Measurements from ENCODE around the gene ZNF90. TPM values are rescaled to one million over a fixed set of nuclear protein-coding genes. Genes with fewer than 3 reads are reported as not detected.

ZNF90 gene
- total and polyA plus RNA-seq, 4 donors, result 0.13 to 1.8 (median 0.17) TPM

- TF ChIP-seq FOXA2 (IDR thresholded peaks at IDR 0.05) (no peak), RXRA (IDR thresholded peaks at IDR 0.05) (no peak), HNF4G (IDR thresholded peaks at IDR 0.05) (no peak), ATF3 (IDR thresholded peaks at IDR 0.05) (no peak), EGR1 (IDR thresholded peaks at IDR 0.05; ENCODE audit: low read depth in 2 of 2) (no peak), JUND (IDR thresholded peaks at IDR 0.05) (no peak), GABPA (IDR thresholded peaks at IDR 0.05 in 1 of 2, conservative IDR thresholded peaks at IDR 0.05 in 1 of 2) (no peak), NR2F2 (IDR thresholded peaks at IDR 0.05) (no peak), RAD21 (IDR thresholded peaks at IDR 0.05) (no peak), SP1 (IDR thresholded peaks at IDR 0.05) (no peak), ZBTB33 (IDR thresholded peaks at IDR 0.05) (no peak), TAF1 (conservative IDR thresholded peaks at IDR 0.05) (no peak), FOXA1 (IDR thresholded peaks at IDR 0.05) (no peak), CTCF (IDR thresholded peaks at IDR 0.05; ENCODE audit: low read depth, low read length, missing input control) (no peak)
- H3K9me3 ChIP-seq (ENCODE audit: control insufficient read depth in 4 of 4, low read length in 3 of 4), result peaks cover 3 to 30% (median 9%) of the 10 kb centered on the region in 4 donors
- H3K36me3 ChIP-seq (ENCODE audit: control insufficient read depth in 4 of 4, insufficient read depth in 3 of 4, low read depth in 1 of 4, low read length in 3 of 4), result no peaks in the 10 kb centered on the region
- WGBS, result 59% methylated on average over 2 of the region's 2 CpGs
- no peak overlapping the region for H3K9ac ChIP-seq (ENCODE audit: low read depth in 1 of 2, low read length in 2 of 2)
- H3K4me3 ChIP-seq (ENCODE audit: low read depth in 1 of 3, low read length in 3 of 3), result no peak overlapping the region
- DNase-seq (ENCODE audit: low spot score), result no peak
- H3K4me1 ChIP-seq (ENCODE audit: control insufficient read depth in 4 of 4, insufficient read depth in 4 of 4, low read length in 3 of 4), result no peaks in the 10 kb centered on the region
- H3K27ac ChIP-seq (ENCODE audit: low read depth in 1 of 2, low read length in 2 of 2), result no peak overlapping the region
- no peaks in the 10 kb centered on the region for H3K27me3 ChIP-seq (ENCODE audit: control insufficient read depth in 4 of 4, insufficient read depth in 4 of 4, low read length in 3 of 4)
Measured at GRCh38 chr19:20070691-20071090, 7.1 kb upstream of the ZNF90 start.

GRCh38 chr19:20072936-20073335 is 4.9 kb upstream of the ZNF90 start:
- H3K4me1 ChIP-seq (ENCODE audit: control insufficient read depth in 4 of 4, insufficient read depth in 4 of 4, low read length in 3 of 4), result no peaks in the 10 kb centered on the region
- 88% methylated on average over 5 of the region's 5 CpGs for WGBS
- no peak for TF ChIP-seq NR2F2 (IDR thresholded peaks at IDR 0.05)
- TF ChIP-seq TAF1 (conservative IDR thresholded peaks at IDR 0.05), result no peak
- no peak for TF ChIP-seq ZBTB33 (IDR thresholded peaks at IDR 0.05)
- TF ChIP-seq HNF4G (IDR thresholded peaks at IDR 0.05), result no peak
- TF ChIP-seq CTCF (IDR thresholded peaks at IDR 0.05; ENCODE audit: low read depth, low read length, missing input control), result no peak
- TF ChIP-seq YY1 (IDR thresholded peaks at IDR 0.05), result no peak
- TF ChIP-seq RXRA (IDR thresholded peaks at IDR 0.05), result no peak
- no peak for TF ChIP-seq FOXA2 (IDR thresholded peaks at IDR 0.05)
- no peak for TF ChIP-seq JUND (IDR thresholded peaks at IDR 0.05)
- no peak for TF ChIP-seq SP1 (IDR thresholded peaks at IDR 0.05)
- TF ChIP-seq EGR1 (IDR thresholded peaks at IDR 0.05; ENCODE audit: low read depth in 2 of 2), result no peak
- no peak for TF ChIP-seq GABPA (IDR thresholded peaks at IDR 0.05 in 1 of 2, conservative IDR thresholded peaks at IDR 0.05 in 1 of 2)
- TF ChIP-seq RAD21 (IDR thresholded peaks at IDR 0.05), result no peak
- no peak for TF ChIP-seq ATF3 (IDR thresholded peaks at IDR 0.05)
- TF ChIP-seq REST (IDR thresholded peaks at IDR 0.05), result no peak
- TF ChIP-seq FOXA1 (IDR thresholded peaks at IDR 0.05), result no peak
- no peak for TF ChIP-seq HNF4A (conservative IDR thresholded peaks at IDR 0.05)
- no peak for TF ChIP-seq MAX (IDR thresholded peaks at IDR 0.05)
- H3K27me3 ChIP-seq (ENCODE audit: control insufficient read depth in 4 of 4, insufficient read depth in 4 of 4, low read length in 3 of 4), result no peaks in the 10 kb centered on the region
- H3K9me3 ChIP-seq (ENCODE audit: control insufficient read depth in 4 of 4, low read length in 3 of 4), result peaks cover 6 to 25% (median 8%) of the 10 kb centered on the region in 4 donors
- H3K27ac ChIP-seq (ENCODE audit: low read depth in 1 of 2, low read length in 2 of 2), result no peak overlapping the region
- H3K36me3 ChIP-seq (ENCODE audit: control insufficient read depth in 4 of 4, insufficient read depth in 3 of 4, low read depth in 1 of 4, low read length in 3 of 4), result no peaks in the 10 kb centered on the region
- H3K4me3 ChIP-seq (ENCODE audit: low read depth in 1 of 3, low read length in 3 of 3), result no peak overlapping the region
- DNase-seq (ENCODE audit: low spot score), result no peak
- no peak overlapping the region for H3K9ac ChIP-seq (ENCODE audit: low read depth in 1 of 2, low read length in 2 of 2)
